Mesodermal cell (in vitro differentiated cells): ENCODE results near the gene RACK1.

Experiments used
- H3K27ac ChIP-seq: 2 replicates; pipeline ENCODE4 v1.7.0; 2013; ENCODE audit warnings: mild to moderate bottlenecking, low read depth, low read length, moderate library complexity; ENCODE audit not compliant: severe bottlenecking
- H3K36me3 ChIP-seq: 2 replicates; pipeline ENCODE4 v1.7.1; 2013; ENCODE audit warnings: mild to moderate bottlenecking, low read length, moderate library complexity; ENCODE audit not compliant: control insufficient read depth, insufficient read depth
- H3K4me1 ChIP-seq: one replicate; pipeline ENCODE4 v1.7.1; 2013; ENCODE audit warnings: mild to moderate bottlenecking, low read length; ENCODE audit not compliant: insufficient read depth, control insufficient read depth, poor library complexity, severe bottlenecking
- H3K4me3 ChIP-seq: 2 replicates; pipeline ENCODE4 v1.7.0; 2013; ENCODE audit warnings: low read length, control low read depth, mild to moderate bottlenecking; ENCODE audit not compliant: insufficient read depth, poor library complexity, severe bottlenecking; ENCODE audit errors: extremely low read depth
- H3K9me3 ChIP-seq: 2 replicates; pipeline ENCODE4 v1.7.1; 2013; ENCODE audit warnings: mild to moderate bottlenecking, low read length, moderate library complexity; ENCODE audit not compliant: control insufficient read depth
- WGBS, 2 experiments: methylation state at CpG; one replicate each; pipeline ENCODE4 v1.1.5; 2013; ENCODE audit warnings: missing lambda C conversion rate in 2 of 2; ENCODE audit not compliant: insufficient coverage in 2 of 2; 5-methylcytosine and 5-hydroxymethylcytosine counted together

The RACK1 gene

GRCh38 chr5:181259283-181259682, 15.6 kb upstream of the RACK1 start:
- H3K36me3 ChIP-seq, result peaks cover 53% of the 10 kb centered on the region
- peaks cover 9% of the 10 kb centered on the region for H3K4me1 ChIP-seq

GRCh38 chr5:181258576-181258975, 14.9 kb upstream of the RACK1 start:
- Histone ChIP-seq H3K36me3 (peaks cover 52% of the 10 kb centered on the region), H3K4me3 (peak overlapping the region; percentile 92)
- WGBS, 2 experiments, result 96% methylated on average over 3 of the region's 3 CpGs; no CpG with 5 or more reads in 1 of the 2 experiments

More at GRCh38 chr5:181259283-181259682, 15.6 kb upstream of the RACK1 start:
- WGBS, 2 experiments, result 33 to 100% methylated on average over 1 of the region's 2 CpGs
- Histone ChIP-seq H3K27ac (no peak overlapping the region), H3K9me3 (no peaks in the 10 kb centered on the region), H3K4me3 (peak overlapping the region; percentile 92)

GRCh38 chr5:181255836-181256578, 12.3 kb upstream of the RACK1 start:
- 94 to 100% methylated on average over 3 to 4 of the region's 7 CpGs for WGBS, 2 experiments
- Histone ChIP-seq H3K9me3 (no peaks in the 10 kb centered on the region), H3K27ac (no peak overlapping the region), H3K4me1 (peaks cover 14% of the 10 kb centered on the region), H3K36me3 (peaks cover 64% of the 10 kb centered on the region), H3K4me3 (no peak overlapping the region)

More at GRCh38 chr5:181258576-181258975, 14.9 kb upstream of the RACK1 start:
- H3K4me1 ChIP-seq, result peaks cover 9% of the 10 kb centered on the region
- H3K27ac ChIP-seq, result no peak overlapping the region
- no peaks in the 10 kb centered on the region for H3K9me3 ChIP-seq

- Histone ChIP-seq H3K27ac (no peak overlapping the region), H3K4me3 (no peak overlapping the region), H3K4me1 (peaks cover 14% of the 10 kb centered on the region), H3K9me3 (no peaks in the 10 kb centered on the region), H3K36me3 (peaks cover 72% of the 10 kb centered on the region)
- 88 to 91% methylated on average over 1 of the region's 1 CpG for WGBS, 2 experiments
Observed at GRCh38 chr5:181255276-181255675, 11.6 kb upstream of the RACK1 start.

- H3K27ac ChIP-seq, result peak overlapping the region; percentile 41
- H3K9me3 ChIP-seq, result no peaks in the 10 kb centered on the region
- peaks cover 9% of the 10 kb centered on the region for H3K4me1 ChIP-seq
- WGBS, 2 experiments, result 74 to 75% methylated on average over 2 to 4 of the region's 4 CpGs
- H3K36me3 ChIP-seq, result peaks cover 46% of the 10 kb centered on the region
- peak overlapping the region; percentile 74 for H3K4me3 ChIP-seq
Observed at GRCh38 chr5:181248277-181248676, 4.6 kb upstream of the RACK1 start.

GRCh38 chr5:181246276-181247049, 2.8 kb upstream of the RACK1 start:
- WGBS, 2 experiments, result 0% methylated on average over 36 to 52 of the region's 55 CpGs
- no peaks in the 10 kb centered on the region for H3K9me3 ChIP-seq
- peak overlapping the region; percentile 90 for H3K27ac ChIP-seq
- peaks cover 47% of the 10 kb centered on the region for H3K36me3 ChIP-seq
- H3K4me3 ChIP-seq, result peak overlapping the region; percentile 74
- H3K4me1 ChIP-seq, result peaks cover 13% of the 10 kb centered on the region

- Histone ChIP-seq H3K4me1 (peaks cover 14% of the 10 kb centered on the region), H3K9me3 (no peaks in the 10 kb centered on the region), H3K27ac (peak overlapping the region; percentile 90), H3K4me3 (peak overlapping the region; percentile 74), H3K36me3 (peaks cover 47% of the 10 kb centered on the region)
- 32 to 35% methylated on average over 30 to 34 of the region's 34 CpGs for WGBS, 2 experiments
Observed at GRCh38 chr5:181245427-181246275, 1.9 kb upstream of the RACK1 start.

GRCh38 chr5:181243018-181243563, 615 bp downstream of the RACK1 start:
- H3K4me3 ChIP-seq, result peak overlapping the region; percentile 75
- no peaks in the 10 kb centered on the region for H3K9me3 ChIP-seq
- 0% methylated on average over 17 of the region's 25 CpGs for WGBS, 2 experiments
- peak overlapping the region; percentile 98 for H3K27ac ChIP-seq
- peaks cover 14% of the 10 kb centered on the region for H3K4me1 ChIP-seq
- peaks cover 52% of the 10 kb centered on the region for H3K36me3 ChIP-seq

GRCh38 chr5:181242031-181242451, 1.7 kb downstream of the RACK1 start:
- no peaks in the 10 kb centered on the region for H3K9me3 ChIP-seq
- peak overlapping the region; percentile 75 for H3K4me3 ChIP-seq
- H3K4me1 ChIP-seq, result peaks cover 14% of the 10 kb centered on the region
- WGBS, 2 experiments, result 55 to 66% methylated on average over 4 to 6 of the region's 6 CpGs
- H3K36me3 ChIP-seq, result peaks cover 61% of the 10 kb centered on the region
- H3K27ac ChIP-seq, result peak overlapping the region; percentile 70

- no peaks in the 10 kb centered on the region for H3K9me3 ChIP-seq
- H3K27ac ChIP-seq, result peak overlapping the region; percentile 70
- peak overlapping the region; percentile 75 for H3K4me3 ChIP-seq
- WGBS, 2 experiments, result 74 to 80% methylated on average over 4 of the region's 6 CpGs
- H3K36me3 ChIP-seq, result peaks cover 66% of the 10 kb centered on the region
- peaks cover 14% of the 10 kb centered on the region for H3K4me1 ChIP-seq
Observed at GRCh38 chr5:181241393-181241975, 2.2 kb downstream of the RACK1 start.
